Caco-2 (cell line): Measurements from ENCODE around the gene ASTN1. TPM values are rescaled to one million over a fixed set of nuclear protein-coding genes. Genes with fewer than 3 reads are reported as not detected.

Experiments used
- BruUV-seq: library from RNA; stranded (reverse); fragments of 400-500 nt; replicated peaks from 2 replicates; lab custom pipeline; 2021; lab: Mats Ljungman, UMichigan
- CTCF ChIA-PET: fragments of 300-600 bp; sonication (Branson Sonifier 250); formaldehyde crosslinking; loops from one replicate; lab custom pipeline; 2022; ENCODE audit warnings: antibody characterized with exemption; lab: Charles Lee
- POLR2A ChIA-PET: fragments of 300-600 bp; sonication (Branson Sonifier 250); formaldehyde crosslinking; loops from one replicate; lab custom pipeline; 2022; ENCODE audit warnings: antibody characterized with exemption; lab: Charles Lee
- DNase-seq, 2 experiments: peaks; one replicate each; pipeline versions ENCODE4 v3.0.0 to v3.0.0-alpha.2; 2020 to 2022
- H3K27me3 ChIP-seq: replicated peaks from 2 replicates; pipeline ENCODE4 v1.6.0; 2011; ENCODE audit warnings: low read length; ENCODE audit not compliant: control insufficient read depth, insufficient read depth
- H3K36me3 ChIP-seq: 2 replicates; pipeline ENCODE4 v1.5.1; 2011; ENCODE audit warnings: low read length; ENCODE audit not compliant: control insufficient read depth, insufficient read depth
- H3K4me1 ChIP-seq: fragments of 250-450 bp; sonication (Bioruptor Pico); 2 replicates; pipeline ENCODE4 v1.5.1; 2020; ENCODE audit warnings: mild to moderate bottlenecking
- H3K4me3 ChIP-seq: 2 replicates; pipeline ENCODE4 v1.5.1; 2011; ENCODE audit warnings: low read depth, mild to moderate bottlenecking, control low read depth, low read length
- H3K9me3 ChIP-seq: fragments of 250-450 bp; sonication (Bioruptor Pico); 2 replicates; pipeline ENCODE4 v1.5.1; 2020; ENCODE audit warnings: mild to moderate bottlenecking, moderate library complexity
- H3K27ac Mint-ChIP-seq: one replicate; pipeline ENCODE4 v1.8.0; 2022; ENCODE audit warnings: mixed read lengths; ENCODE audit not compliant: unreplicated experiment
- H3K27me3 Mint-ChIP-seq: one replicate; pipeline ENCODE4 v1.8.0; 2022; ENCODE audit warnings: mixed read lengths; ENCODE audit not compliant: insufficient read depth, unreplicated experiment
- H3K36me3 Mint-ChIP-seq: one replicate; pipeline ENCODE4 v1.8.0; 2022; ENCODE audit warnings: mild to moderate bottlenecking, mixed read lengths; ENCODE audit not compliant: insufficient read depth, unreplicated experiment
- H3K4me1 Mint-ChIP-seq: one replicate; pipeline ENCODE4 v1.8.0; 2022; ENCODE audit warnings: low read depth, mixed read lengths; ENCODE audit not compliant: unreplicated experiment
- H3K4me3 Mint-ChIP-seq: one replicate; pipeline ENCODE4 v1.8.0; 2022; ENCODE audit warnings: mild to moderate bottlenecking, moderate library complexity, mixed read lengths; ENCODE audit not compliant: unreplicated experiment
- H3K9me3 Mint-ChIP-seq: one replicate; pipeline ENCODE4 v1.8.0; 2022; ENCODE audit warnings: mixed read lengths; ENCODE audit not compliant: unreplicated experiment
- intact Hi-C: fragments of 100-400 bp; cut with micrococcal nuclease; formaldehyde crosslinking; loops from one replicate; pipeline ENCODE4 v1.10.0; 2022; ENCODE audit not compliant: unreplicated experiment
- total RNA-seq: library from RNA; stranded (reverse); gene quantifications from 2 replicates; pipeline ENCODE4 v1.2.3, GENCODE V29; 2022
- TF ChIP-seq, protein P1 (sequence below), 2 experiments: fragments of 200-600 bp in 1 of 2; IDR thresholded peaks; 1 replicate in 1 of 2; 2 replicates in 1 of 2; pipeline versions ENCODE4 v1.5.1 to v1.8.0; 2011 to 2022; ENCODE audit warnings: antibody characterized with exemption in 1 of 2, control low read depth in 1 of 2, inconsistent platforms in 1 of 2, low read depth in 1 of 2, low read length in 1 of 2, mild to moderate bottlenecking in 1 of 2, moderate library complexity in 1 of 2; ENCODE audit not compliant: insufficient read depth in 1 of 2, severe bottlenecking in 1 of 2, unreplicated experiment in 1 of 2

The ASTN1 gene
- total RNA-seq, 1 experiment from 2014 or later: not detected

DNA sequence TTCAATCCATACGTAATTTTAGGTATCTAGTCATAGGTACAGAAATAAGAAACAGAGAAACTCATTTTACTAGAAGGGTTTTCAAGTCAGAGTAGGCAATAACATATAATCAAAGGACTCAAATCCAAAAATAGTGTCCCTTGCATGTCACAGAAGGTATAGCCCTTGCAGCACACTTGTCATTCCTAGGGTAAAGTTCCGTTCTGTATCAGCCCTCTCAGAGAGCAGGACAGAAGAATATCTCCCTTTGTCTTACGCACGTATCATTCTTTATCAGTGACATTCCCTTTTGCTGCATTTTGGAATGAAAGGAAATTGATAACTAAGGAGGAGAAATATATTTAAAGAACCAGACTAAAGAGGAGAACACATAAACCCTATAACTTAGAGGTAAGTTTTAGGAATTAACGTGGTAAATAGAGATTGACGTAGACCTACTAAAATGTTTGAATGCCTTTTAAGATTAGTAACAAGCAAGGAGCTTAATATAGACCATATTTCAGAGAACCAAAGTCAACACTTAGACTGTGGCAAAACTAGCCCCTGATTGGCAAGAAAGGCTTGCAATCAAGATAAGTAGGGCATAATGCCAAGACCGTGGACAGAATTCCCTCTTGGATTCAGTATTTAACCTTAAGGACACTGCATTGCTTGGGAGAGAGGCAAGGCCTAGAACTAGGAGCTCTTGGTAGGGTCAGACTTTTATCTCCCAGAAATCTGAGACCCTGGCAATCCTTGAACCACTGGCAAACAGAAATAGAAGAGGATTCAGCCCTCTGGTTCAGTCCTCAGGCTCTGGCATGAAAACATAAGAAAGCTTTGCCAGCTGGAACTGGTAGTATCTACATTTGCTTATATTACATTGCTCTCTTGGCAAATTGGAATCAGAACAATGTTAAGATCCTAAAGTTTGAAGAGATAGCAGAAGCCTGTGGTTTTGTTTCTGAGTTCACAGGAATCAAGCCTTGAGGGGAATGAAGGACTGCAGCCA is 232.1 kb downstream of the ASTN1 start:
- ChIA-PET CTCF (no interaction called here), POLR2A (no interaction called here)
- Mint-ChIP-seq H3K4me3 (no peak overlapping the region), H3K4me1 (no peaks in the 10 kb centered on the region), H3K9me3 (no peaks in the 10 kb centered on the region), H3K27me3 (peaks cover 24% of the 10 kb centered on the region), H3K27ac (no peak overlapping the region), H3K36me3 (no peaks in the 10 kb centered on the region)
- DNase-seq: no peak
- Histone ChIP-seq H3K36me3 (no peaks in the 10 kb centered on the region), H3K9me3 (no peaks in the 10 kb centered on the region), H3K4me3 (no peak overlapping the region), H3K27me3 (no peaks in the 10 kb centered on the region), H3K4me1 (no peaks in the 10 kb centered on the region)
- TF ChIP-seq, protein P1, sequence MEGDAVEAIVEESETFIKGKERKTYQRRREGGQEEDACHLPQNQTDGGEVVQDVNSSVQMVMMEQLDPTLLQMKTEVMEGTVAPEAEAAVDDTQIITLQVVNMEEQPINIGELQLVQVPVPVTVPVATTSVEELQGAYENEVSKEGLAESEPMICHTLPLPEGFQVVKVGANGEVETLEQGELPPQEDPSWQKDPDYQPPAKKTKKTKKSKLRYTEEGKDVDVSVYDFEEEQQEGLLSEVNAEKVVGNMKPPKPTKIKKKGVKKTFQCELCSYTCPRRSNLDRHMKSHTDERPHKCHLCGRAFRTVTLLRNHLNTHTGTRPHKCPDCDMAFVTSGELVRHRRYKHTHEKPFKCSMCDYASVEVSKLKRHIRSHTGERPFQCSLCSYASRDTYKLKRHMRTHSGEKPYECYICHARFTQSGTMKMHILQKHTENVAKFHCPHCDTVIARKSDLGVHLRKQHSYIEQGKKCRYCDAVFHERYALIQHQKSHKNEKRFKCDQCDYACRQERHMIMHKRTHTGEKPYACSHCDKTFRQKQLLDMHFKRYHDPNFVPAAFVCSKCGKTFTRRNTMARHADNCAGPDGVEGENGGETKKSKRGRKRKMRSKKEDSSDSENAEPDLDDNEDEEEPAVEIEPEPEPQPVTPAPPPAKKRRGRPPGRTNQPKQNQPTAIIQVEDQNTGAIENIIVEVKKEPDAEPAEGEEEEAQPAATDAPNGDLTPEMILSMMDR (IDR thresholded peaks at IDR 0.05; ENCODE audit: insufficient read depth in 1 of 2, low read depth in 1 of 2, low read length in 1 of 2, severe bottlenecking in 1 of 2, unreplicated experiment in 1 of 2): no peak
- no TSS peak for BruUV-seq
- intact Hi-C loops: no loop called here

DNA sequence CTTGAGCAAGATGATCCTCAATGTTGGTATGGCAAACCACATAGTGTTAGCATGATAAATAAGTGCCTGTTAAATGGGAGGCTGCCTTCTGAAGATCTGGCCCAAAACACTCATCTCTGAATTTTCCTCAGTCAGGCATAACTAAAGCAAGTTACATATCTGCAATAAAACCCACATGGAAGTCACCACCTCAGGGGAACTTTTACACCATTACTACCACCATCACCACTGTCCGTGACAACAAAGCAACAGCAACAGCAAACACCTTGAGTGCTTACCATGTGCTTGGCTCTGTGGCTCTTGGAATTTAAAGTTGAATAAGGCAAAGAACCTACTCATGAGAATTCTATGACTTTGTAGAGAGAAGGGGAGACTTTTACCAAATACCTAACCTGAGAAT is 233.0 kb downstream of the ASTN1 start:
- Histone ChIP-seq H3K4me1 (no peaks in the 10 kb centered on the region), H3K27me3 (no peaks in the 10 kb centered on the region), H3K4me3 (no peak overlapping the region), H3K9me3 (no peaks in the 10 kb centered on the region), H3K36me3 (no peaks in the 10 kb centered on the region)
- CTCF ChIA-PET: no interaction called here
- Mint-ChIP-seq H3K9me3 (no peaks in the 10 kb centered on the region), H3K4me1 (peaks cover 6% of the 10 kb centered on the region), H3K27ac (no peak overlapping the region), H3K27me3 (peaks cover 27% of the 10 kb centered on the region), H3K4me3 (no peak overlapping the region), H3K36me3 (no peaks in the 10 kb centered on the region)
- no TSS peak for BruUV-seq
- POLR2A ChIA-PET: no interaction called here
- intact Hi-C loops: no loop called here
- DNase-seq: no peak
- TF ChIP-seq, protein P1 (IDR thresholded peaks at IDR 0.05; ENCODE audit: insufficient read depth in 1 of 2, low read depth in 1 of 2, low read length in 1 of 2, severe bottlenecking in 1 of 2, unreplicated experiment in 1 of 2): no peak

DNA sequence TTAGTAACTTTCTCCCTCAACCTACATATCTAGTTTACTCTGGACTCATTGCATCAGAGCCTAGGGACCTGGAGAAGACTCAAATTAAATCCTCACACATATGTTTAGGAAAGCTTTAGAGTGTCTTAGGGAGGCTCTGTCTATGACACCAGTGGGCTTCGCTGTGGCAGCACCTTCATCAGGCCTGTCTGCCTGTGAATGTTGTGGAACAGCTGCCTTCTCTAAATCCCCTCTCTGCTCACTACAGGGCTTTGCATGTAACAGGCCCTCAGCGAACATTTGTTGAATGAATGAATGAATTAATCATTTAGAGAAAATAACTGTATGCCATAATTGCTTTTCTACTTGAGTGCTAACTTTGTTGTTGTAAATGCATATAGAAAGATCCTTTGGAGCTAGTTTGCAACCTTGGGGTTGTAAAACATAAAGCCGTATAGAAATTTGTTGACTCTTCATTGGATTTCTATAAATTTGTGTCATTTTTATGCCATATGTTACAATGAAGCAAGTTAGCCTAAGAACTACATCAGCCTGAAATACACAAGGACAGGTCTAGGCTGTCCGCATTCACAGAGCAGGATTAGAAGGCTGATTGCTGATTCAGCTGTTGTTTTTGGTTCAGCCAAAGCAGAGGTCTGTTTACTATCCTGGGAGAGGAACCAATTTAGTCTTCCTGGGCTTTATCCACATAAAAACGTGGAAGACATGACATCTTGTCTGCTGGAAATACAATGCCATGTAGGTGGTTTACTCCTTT is 238.0 kb downstream of the ASTN1 start:
- POLR2A ChIA-PET: no interaction called here

More for the DNA sequence above, 238.0 kb downstream of the ASTN1 start:
- CTCF ChIA-PET: no interaction called here
- Histone ChIP-seq H3K27me3 (no peaks in the 10 kb centered on the region; the same call in 1 of the 2 replicates), H3K9me3 (no peaks in the 10 kb centered on the region), H3K4me3 (no peak overlapping the region), H3K4me1 (no peaks in the 10 kb centered on the region), H3K36me3 (no peaks in the 10 kb centered on the region)
- no TSS peak for BruUV-seq
- no peak overlapping the region for H3K27ac Mint-ChIP-seq
- no peak overlapping the region for H3K4me3 Mint-ChIP-seq
- H3K4me1 Mint-ChIP-seq: peaks cover 6% of the 10 kb centered on the region
- H3K9me3 Mint-ChIP-seq: no peaks in the 10 kb centered on the region
- no peaks in the 10 kb centered on the region for H3K36me3 Mint-ChIP-seq
- no peak for DNase-seq
- H3K27me3 Mint-ChIP-seq: peaks cover 27% of the 10 kb centered on the region
- intact Hi-C loops: no loop called here
- TF ChIP-seq, protein P1 (IDR thresholded peaks at IDR 0.05; ENCODE audit: insufficient read depth in 1 of 2, low read depth in 1 of 2, low read length in 1 of 2, severe bottlenecking in 1 of 2, unreplicated experiment in 1 of 2): no peak
